DOHH2 (cell line): ENCODE measurements around the gene ERRFI1.

Source experiments
- H3F3A ChIP-seq: fragments of 200-600 bp; sonication (generic), shearing (Covaris generic); 2 replicates; pipeline ENCODE4 v1.6.0; 2016; ENCODE audit warnings: antibody characterized with exemption, mild to moderate bottlenecking; ENCODE audit not compliant: control insufficient read depth, insufficient read depth
- H3K27ac ChIP-seq: fragments of 200-600 bp; sonication (generic); 2 replicates; pipeline ENCODE4 v1.5.1; 2014; ENCODE audit warnings: low read depth, mild to moderate bottlenecking, low read length, moderate library complexity
- H3K27me3 ChIP-seq: fragments of 200-600 bp; sonication (generic); 2 replicates; pipeline ENCODE4 v1.6.1; 2014; ENCODE audit warnings: mild to moderate bottlenecking, low read length, mixed read lengths; ENCODE audit not compliant: control insufficient read depth
- H3K36me3 ChIP-seq: fragments of 200-600 bp; sonication (generic); 2 replicates; pipeline ENCODE4 v1.6.1; 2014; ENCODE audit warnings: mild to moderate bottlenecking, low read length, moderate library complexity, mixed read lengths; ENCODE audit not compliant: control insufficient read depth
- H3K4me1 ChIP-seq: fragments of 200-600 bp; sonication (generic); 2 replicates; pipeline ENCODE4 v1.6.1; 2014; ENCODE audit warnings: mild to moderate bottlenecking, low read length, mixed read lengths; ENCODE audit not compliant: control insufficient read depth
- H3K4me2 ChIP-seq: fragments of 200-600 bp; sonication (generic); 2 replicates; pipeline ENCODE4 v1.6.0; 2014; ENCODE audit warnings: mild to moderate bottlenecking, low read length, moderate library complexity
- H3K4me3 ChIP-seq: fragments of 200-600 bp; sonication (generic); 2 replicates; pipeline ENCODE4 v1.5.1; 2014; ENCODE audit warnings: mild to moderate bottlenecking, low read length, mixed read lengths
- H3K79me2 ChIP-seq: fragments of 200-600 bp; sonication (generic); 2 replicates; pipeline ENCODE4 v1.6.1; 2014; ENCODE audit warnings: mild to moderate bottlenecking, low read length, mixed read lengths; ENCODE audit not compliant: control insufficient read depth
- H3K9me2 ChIP-seq: fragments of 200-600 bp; sonication (generic); replicated peaks from 2 replicates; pipeline ENCODE4 v1.6.1; 2014; ENCODE audit warnings: mild to moderate bottlenecking, low read length, mixed read lengths; ENCODE audit not compliant: control insufficient read depth
- H3K9me3 ChIP-seq: fragments of 200-600 bp; sonication (generic); 2 replicates; pipeline ENCODE4 v1.6.1; 2014; ENCODE audit warnings: antibody characterized with exemption, low read length, mixed read lengths; ENCODE audit not compliant: control insufficient read depth, insufficient read depth
- H4K20me1 ChIP-seq: fragments of 200-600 bp; sonication (generic); 2 replicates; pipeline ENCODE4 v1.6.0; 2014; ENCODE audit warnings: low read depth, mild to moderate bottlenecking, antibody characterized with exemption, low read length, moderate library complexity; ENCODE audit not compliant: control insufficient read depth, insufficient read depth
- EZH2phosphoT487 ChIP-seq: fragments of 200-600 bp; sonication (generic); IDR thresholded peaks from 2 replicates; pipeline ENCODE4 v1.6.1; 2017; ENCODE audit warnings: borderline replicate concordance, mild to moderate bottlenecking, antibody characterized with exemption, low read length, moderate library complexity, mixed read lengths
- TF ChIP-seq, protein P1 (sequence below): fragments of 200-600 bp; sonication (generic); IDR thresholded peaks from one replicate; pipeline ENCODE4 v1.5.1; 2014; ENCODE audit warnings: antibody characterized with exemption, mild to moderate bottlenecking, low read depth, low read length; ENCODE audit not compliant: poor library complexity, severe bottlenecking

Gene ERRFI1

DNA sequence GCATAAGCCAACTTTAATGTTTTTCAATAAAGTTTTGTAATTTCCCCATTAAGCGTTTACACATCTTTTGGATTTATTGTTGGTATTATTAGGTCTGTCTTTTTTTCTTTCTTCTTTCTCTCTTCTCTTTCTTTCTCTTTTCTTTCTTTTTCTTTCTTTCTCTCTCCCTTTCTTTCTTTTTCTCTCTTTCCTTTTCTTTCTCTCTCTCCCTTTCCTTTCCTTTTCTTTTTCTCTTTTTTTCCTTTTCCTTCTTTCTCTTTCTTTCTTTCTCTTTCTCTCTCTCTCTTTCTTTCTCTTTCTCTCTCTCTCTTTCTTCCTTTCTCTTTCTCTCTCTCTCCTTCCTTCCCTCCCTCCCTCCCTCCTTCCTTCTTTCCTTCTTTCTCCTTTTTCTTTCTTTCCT is 31.3 kb downstream of the ERRFI1 start:
- TF ChIP-seq, protein P1, sequence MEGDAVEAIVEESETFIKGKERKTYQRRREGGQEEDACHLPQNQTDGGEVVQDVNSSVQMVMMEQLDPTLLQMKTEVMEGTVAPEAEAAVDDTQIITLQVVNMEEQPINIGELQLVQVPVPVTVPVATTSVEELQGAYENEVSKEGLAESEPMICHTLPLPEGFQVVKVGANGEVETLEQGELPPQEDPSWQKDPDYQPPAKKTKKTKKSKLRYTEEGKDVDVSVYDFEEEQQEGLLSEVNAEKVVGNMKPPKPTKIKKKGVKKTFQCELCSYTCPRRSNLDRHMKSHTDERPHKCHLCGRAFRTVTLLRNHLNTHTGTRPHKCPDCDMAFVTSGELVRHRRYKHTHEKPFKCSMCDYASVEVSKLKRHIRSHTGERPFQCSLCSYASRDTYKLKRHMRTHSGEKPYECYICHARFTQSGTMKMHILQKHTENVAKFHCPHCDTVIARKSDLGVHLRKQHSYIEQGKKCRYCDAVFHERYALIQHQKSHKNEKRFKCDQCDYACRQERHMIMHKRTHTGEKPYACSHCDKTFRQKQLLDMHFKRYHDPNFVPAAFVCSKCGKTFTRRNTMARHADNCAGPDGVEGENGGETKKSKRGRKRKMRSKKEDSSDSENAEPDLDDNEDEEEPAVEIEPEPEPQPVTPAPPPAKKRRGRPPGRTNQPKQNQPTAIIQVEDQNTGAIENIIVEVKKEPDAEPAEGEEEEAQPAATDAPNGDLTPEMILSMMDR, result no peak
- no peak for TF ChIP-seq EZH2phosphoT487
- Histone ChIP-seq H3K9me3 (no peaks in the 10 kb centered on the region), H3K4me2 (no peak overlapping the region), H3K36me3 (no peaks in the 10 kb centered on the region; the same call in 1 of the 2 replicates), H3K9me2 (no peaks in the 10 kb centered on the region), H3K79me2 (no peaks in the 10 kb centered on the region), H3K27me3 (no peaks in the 10 kb centered on the region), H4K20me1 (no peaks in the 10 kb centered on the region), H3K4me3 (no peak overlapping the region), H3F3A (no peaks in the 10 kb centered on the region), H3K4me1 (no peaks in the 10 kb centered on the region), H3K27ac (no peak overlapping the region)

GRCh38 chr1:7993593-7994479 is 32.3 kb downstream of the ERRFI1 start:
- no peaks in the 10 kb centered on the region for H3F3A ChIP-seq
- TF ChIP-seq, protein P1, result no peak
- no peak for TF ChIP-seq EZH2phosphoT487
- H3K36me3 ChIP-seq, result no peaks in the 10 kb centered on the region; the same call in 1 of the 2 replicates
- H3K79me2 ChIP-seq, result no peaks in the 10 kb centered on the region
- no peaks in the 10 kb centered on the region for H3K27me3 ChIP-seq
- H3K27ac ChIP-seq, result no peak overlapping the region
- no peaks in the 10 kb centered on the region for H3K9me3 ChIP-seq
- no peaks in the 10 kb centered on the region for H3K4me1 ChIP-seq
- no peak overlapping the region for H3K4me3 ChIP-seq
- H3K9me2 ChIP-seq, result no peaks in the 10 kb centered on the region
- H3K4me2 ChIP-seq, result no peak overlapping the region
- H4K20me1 ChIP-seq, result no peaks in the 10 kb centered on the region

- no peaks in the 10 kb centered on the region; the same call in 1 of the 2 replicates for H3K36me3 ChIP-seq
- no peaks in the 10 kb centered on the region for H3K4me1 ChIP-seq
- H3F3A ChIP-seq, result no peaks in the 10 kb centered on the region
- no peaks in the 10 kb centered on the region for H4K20me1 ChIP-seq
- no peak overlapping the region for H3K4me3 ChIP-seq
- no peak overlapping the region for H3K4me2 ChIP-seq
- H3K27ac ChIP-seq, result no peak overlapping the region
- no peaks in the 10 kb centered on the region for H3K9me2 ChIP-seq
- no peak for TF ChIP-seq EZH2phosphoT487
- TF ChIP-seq, protein P1, result no peak
- no peaks in the 10 kb centered on the region for H3K27me3 ChIP-seq
- no peaks in the 10 kb centered on the region for H3K79me2 ChIP-seq
- H3K9me3 ChIP-seq, result no peaks in the 10 kb centered on the region
Measured at GRCh38 chr1:7992885-7993284, 33.2 kb downstream of the ERRFI1 start.
